HG02852 (cell line): Measurements from ENCODE around the gene GABRB3.

Experiments
- ATAC-seq: cut with Tn5 transposase; IDR thresholded peaks from one replicate; pipeline ENCODE4 v1.9.1; 2021; ENCODE audit warnings: mild to moderate bottlenecking, moderate library complexity; ENCODE audit not compliant: unreplicated experiment

Gene GABRB3

DNA sequence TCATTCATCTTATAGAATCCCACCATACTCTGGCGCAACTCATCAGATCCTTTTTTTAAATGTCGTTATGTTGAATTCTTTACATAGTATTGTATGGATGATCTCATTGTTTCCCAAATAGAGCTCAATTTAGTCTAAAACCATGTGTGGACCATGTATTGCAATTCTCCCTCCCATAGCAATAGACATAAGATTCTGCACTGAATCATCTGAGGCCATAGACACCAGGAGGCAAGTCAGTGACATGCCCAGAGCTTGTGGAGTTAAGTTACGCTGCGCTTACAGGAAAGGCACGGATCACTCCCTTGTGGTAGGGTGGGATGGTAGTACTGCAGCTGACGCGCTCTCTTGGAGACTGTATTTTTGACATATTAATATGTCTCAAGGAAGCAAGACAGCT lies 211.0 kb downstream of the GABRB3 start:
- no peak for ATAC-seq

DNA sequence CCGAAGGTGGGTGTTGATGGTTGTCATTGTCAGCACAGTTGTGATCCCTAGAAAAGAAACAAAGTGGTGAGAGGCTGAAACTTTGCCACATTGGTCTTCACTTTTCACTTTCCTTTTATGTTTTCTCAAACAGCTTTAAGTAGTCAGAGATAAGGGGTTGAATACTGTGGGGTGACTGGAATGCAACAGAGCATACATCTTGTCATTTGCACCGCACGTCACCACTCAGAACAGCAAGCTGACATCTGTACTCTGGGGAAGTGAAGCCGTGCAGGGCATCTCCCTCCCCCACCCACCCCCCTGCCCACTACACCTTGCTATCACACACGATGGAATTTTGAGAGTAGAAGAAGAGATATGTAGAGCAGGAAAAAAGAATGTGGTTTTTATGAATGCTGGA lies 211.7 kb downstream of the GABRB3 start:
- ATAC-seq: no peak

DNA sequence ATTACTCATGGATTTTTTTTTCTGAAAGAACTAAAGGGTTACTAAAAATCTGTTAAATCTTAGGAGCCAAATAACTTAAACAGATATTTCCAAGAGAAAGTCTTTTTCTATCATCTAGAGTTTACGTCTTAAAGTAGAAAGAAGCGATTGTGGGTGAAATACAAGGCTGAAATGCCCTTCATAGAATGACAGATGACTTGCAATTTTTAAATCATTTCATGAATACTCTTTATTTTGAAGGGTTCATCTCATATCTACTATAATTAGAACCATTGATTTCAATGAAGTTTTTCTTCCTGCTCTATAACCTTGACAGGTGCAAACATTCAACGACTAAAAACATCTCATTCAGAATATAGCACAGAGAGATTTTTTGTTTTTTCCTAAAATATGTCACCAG lies 217.0 kb downstream of the GABRB3 start:
- ATAC-seq: no peak

DNA sequence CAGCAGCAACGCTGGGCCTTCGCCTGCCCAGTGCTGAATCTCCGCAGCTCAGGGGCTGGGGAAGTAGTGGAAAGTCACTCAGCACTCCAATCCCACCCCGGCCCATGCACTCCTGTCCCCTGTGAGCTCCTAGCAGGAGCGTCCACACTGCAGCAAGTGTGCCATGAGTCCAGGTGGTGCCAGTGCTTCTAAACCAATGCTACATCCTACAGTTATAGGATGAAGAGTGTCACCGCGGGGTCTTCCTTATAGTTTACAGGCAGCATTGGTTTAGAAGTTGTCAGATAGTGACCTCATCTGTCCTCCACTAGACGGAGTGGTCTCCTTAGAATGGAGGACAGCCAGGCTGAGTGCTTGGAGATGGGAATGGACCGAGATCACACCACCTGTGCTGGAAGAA lies 221.4 kb downstream of the GABRB3 start:
- ATAC-seq: no peak

DNA sequence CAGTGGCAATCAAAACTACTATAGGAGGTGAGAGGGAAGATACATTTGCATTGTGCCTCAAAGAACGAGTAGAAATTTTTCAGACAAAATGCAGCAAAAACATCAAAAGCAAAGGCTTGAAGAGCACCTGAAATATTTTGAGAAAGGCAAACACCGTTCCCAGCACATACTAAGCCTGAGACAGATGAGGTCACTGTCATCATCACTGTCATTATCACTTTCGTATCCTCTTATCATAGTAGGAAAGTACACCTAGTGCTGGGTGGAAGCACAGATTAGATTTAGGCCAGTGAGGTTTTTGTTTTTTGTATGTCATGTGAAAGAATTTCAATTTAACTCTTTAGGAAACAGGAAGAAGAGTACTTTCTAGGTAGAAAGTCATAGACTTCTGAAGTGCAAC lies 222.0 kb downstream of the GABRB3 start:
- no peak for ATAC-seq

DNA sequence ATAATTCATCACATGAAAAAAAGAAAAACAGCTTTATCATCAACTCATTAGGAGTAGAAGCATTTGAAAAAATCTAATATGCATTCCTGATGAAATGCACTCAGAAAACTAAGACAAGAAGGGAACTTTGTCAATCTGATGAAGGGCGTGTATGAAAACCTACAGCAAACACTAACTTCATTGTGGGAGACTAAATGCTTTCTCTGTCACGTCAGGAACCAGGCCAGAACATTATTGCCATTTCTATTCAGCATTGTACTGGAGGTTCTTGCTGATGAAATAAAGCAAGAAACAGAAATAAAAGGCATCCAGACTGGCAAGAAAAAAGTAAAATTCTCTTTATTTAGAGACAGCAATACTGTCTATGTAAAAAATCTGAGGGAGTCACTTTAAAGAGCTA lies 235.2 kb downstream of the GABRB3 start:
- ATAC-seq: no peak

DNA sequence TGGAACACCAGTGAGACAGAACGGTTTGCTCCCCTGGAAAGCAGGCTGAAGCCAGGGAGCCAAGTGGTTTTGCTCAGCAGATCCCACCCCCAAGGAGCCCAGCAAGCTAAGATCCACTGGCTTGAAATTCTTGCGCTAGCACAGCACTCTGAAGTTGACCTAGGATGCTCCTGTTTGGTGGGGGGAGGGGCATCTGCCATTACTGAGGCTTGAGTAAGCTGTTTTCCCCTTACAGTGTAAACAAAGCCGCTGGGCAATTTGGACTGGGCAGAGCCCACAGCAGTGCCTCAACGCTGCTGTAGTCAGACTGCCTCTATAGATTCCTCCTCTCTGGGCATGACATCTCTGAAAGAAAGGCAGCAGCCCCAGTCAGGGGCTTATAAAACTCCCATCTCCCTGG lies 241.4 kb downstream of the GABRB3 start:
- no peak for ATAC-seq

DNA sequence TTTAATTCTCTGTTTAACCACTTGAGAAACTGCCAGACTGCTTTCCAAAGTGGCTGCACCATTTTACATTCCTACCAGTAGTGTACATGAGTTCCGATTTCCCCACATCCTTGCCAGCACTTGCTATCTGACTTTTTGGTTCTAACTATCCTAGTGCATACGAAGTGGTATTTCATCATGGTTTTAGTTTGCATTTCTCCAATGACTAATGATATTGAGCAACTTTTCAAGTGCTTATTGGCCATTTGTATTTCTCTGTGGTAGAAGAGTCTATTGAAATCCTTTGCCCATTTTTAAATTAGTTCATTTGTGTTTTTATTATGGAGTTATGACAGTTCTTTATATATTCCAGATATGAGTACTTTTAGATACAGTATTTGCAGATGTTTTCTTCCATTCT lies 247.8 kb downstream of the GABRB3 start:
- no peak for ATAC-seq

DNA sequence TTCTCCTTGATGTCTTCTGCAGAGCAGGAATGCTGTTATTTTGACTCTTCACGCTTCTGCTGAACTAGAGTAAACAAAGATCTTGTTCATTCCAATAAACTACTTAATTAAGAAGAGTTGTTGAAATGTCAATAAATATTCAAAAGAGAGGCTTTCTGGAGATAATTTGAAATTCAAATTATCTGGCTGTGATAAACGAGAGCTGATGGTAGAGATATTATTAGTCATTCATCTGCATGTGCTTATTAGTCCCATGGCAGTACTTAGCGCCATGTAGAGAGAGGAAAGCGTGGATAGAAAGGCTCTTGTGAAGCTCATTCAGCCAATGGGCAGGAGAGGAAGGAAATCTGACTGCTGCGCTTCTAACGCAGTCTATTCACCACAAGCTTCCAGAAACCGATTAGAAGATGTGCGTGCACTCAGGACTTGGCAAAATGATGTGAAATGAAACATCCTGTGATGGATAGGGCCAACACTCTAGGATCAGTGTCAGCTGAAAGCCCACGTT lies 251.1 kb downstream of the GABRB3 start:
- ATAC-seq: no peak

DNA sequence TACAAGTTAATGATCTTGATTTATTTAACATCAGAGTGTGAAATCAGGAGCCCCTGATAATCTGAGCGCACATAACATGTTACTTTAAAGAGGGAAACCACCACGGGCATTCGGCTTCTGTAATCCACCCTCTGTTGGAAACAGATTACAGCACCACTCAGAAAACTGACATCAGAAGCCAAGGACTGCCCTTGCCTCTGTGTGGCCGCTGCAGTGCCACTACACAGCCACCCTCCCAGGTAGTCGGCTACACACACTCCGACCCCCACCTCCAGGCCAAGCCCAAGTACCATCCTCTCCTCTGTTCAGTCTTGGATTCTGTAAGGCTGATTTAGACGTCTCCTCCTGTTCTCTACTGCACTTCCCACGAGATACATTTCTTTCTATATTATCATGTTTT lies 251.7 kb downstream of the GABRB3 start:
- no peak for ATAC-seq

DNA sequence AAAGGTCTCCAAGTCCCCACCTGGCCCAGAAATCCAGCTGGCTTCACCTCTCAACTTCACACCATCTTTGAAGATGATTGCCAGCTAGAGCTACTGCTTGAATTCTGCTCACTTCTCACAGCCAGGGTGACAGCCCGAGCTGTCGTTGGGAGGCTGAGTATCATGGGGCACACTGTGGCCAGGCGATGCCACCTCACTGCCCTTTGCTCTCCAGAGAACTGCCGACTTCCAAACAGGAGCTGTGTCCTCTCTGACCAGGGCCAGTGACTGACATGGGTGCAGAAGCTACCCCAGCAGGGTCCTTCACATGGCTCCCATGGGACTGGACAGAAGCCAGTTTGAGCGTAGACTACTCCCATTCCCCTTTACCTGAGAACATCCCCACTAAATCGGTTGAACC lies 254.0 kb downstream of the GABRB3 start:
- ATAC-seq: no peak

DNA sequence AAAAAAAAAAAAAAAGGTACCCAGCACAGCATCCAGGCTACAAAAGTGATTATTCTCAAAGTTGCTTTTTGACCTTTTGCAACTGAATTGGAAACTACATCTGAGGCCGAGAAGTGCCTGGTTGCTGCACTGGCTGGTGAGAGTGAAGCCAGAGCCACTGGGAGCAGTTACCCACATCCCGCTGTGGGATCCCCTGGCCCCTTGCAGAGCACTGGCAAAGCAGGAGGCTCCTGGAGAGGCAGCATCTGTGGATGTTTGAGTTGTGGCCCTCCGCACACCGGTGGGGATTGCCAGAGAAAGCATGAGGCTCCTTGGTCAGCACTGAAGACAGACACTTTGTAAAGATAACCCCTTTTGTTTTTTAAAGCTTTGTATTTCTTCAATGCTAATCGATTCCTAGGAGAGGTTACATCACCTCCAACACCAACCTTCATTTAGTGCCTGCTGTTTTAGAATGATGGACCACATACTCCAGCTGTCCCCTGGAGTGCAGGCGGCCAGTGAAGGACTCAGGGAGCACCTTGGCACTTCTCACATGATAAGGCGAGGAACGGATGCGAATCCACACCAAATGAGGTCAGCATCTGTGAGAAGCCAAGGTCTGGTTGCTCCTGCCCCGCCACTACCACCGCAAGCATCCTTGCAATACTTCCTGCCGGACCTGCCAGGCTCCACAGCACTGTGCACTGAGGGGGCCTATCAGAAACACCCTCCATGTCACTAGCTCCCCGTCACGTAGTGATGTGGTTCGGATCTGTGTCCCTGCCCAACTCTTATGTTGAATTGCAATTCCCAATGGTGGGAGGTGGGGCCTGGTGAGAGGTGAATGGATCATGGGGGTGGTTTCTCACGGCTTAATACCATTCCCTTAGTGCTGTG lies 256.5 kb downstream of the GABRB3 start:
- ATAC-seq: no peak

DNA sequence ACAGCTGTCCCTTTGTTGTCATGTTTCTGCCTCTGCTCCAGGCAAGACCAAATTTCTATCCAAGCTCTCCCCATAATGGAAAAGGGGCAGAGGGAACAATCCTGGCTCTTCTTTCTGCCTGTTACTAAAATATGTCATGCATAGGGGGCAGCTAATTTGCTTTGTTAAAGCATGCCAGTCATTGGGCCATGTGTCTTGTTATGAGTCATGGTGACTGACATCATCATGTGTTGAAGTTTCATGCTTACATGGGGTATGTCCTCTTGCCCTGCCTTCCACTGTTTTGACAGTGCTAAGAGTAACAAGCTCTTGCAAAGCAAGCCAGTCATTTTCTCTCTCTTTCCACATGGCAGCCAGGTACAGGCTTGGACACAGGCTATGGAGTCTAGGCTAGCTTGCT lies 268.9 kb downstream of the GABRB3 start:
- no peak for ATAC-seq
